ENCODE measurements around the gene ST6GAL1.

GRCh38 chr3:186946756-186947375 is 16.5 kb downstream of the ST6GAL1 start:
- TF ChIP-seq, protein P1, sequence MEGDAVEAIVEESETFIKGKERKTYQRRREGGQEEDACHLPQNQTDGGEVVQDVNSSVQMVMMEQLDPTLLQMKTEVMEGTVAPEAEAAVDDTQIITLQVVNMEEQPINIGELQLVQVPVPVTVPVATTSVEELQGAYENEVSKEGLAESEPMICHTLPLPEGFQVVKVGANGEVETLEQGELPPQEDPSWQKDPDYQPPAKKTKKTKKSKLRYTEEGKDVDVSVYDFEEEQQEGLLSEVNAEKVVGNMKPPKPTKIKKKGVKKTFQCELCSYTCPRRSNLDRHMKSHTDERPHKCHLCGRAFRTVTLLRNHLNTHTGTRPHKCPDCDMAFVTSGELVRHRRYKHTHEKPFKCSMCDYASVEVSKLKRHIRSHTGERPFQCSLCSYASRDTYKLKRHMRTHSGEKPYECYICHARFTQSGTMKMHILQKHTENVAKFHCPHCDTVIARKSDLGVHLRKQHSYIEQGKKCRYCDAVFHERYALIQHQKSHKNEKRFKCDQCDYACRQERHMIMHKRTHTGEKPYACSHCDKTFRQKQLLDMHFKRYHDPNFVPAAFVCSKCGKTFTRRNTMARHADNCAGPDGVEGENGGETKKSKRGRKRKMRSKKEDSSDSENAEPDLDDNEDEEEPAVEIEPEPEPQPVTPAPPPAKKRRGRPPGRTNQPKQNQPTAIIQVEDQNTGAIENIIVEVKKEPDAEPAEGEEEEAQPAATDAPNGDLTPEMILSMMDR (conservative IDR thresholded peaks at IDR 0.05), result no peak
- TF ChIP-seq EZH2 (IDR thresholded peaks at IDR 0.05; ENCODE audit: low read depth), result no peak

All from PC-9 (cell line).